ENCODE data around the gene HMCN2. TPM values are rescaled to one million over a fixed set of nuclear protein-coding genes. Genes with fewer than 3 reads are reported as not detected.

The HMCN2 gene
- total RNA-seq, 1 experiment from 2014 or later: 5.6 TPM

DNA sequence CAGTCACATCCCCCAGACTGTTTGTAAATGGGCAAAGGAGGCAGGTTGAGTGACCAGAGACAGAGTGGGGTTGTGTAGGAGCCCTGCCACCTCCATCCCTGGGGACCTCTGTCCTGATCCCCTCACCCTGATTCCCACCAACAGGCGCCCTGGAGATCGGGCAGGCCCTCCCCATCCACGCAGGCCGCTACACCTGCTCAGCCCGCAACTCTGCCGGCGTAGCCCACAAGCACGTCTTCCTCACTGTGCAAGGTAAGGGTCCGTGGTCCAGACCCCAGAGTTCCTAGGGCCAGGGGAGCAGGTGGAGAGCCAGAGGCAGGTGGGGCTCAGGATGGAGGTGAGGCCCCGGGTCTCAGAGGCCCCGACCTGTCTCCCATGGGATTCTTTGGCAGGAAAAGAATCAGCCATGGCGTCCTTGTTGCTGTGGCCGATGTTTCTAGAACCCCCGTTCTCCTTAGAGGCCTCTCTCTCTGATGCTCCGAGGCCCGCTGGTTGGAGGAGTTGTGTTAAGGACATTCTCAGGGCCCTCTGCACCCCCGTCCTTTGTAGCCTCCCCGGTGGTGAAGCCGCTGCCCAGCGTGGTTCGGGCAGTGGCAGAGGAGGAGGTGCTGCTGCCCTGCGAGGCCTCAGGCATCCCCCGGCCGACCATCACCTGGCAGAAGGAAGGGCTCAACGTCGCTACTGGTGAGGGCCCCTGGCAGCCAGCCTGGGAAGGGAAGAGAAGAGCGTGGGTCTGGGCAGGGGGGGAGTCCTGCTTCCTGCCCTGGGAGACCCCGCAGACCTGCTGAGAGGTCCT is 137.3 kb downstream of the HMCN2 start:
- ChIA-PET CTCF (no interaction called here), POLR2A (no interaction called here)
- ATAC-seq: no peak
- DNase-seq (ENCODE audit: low spot score): no peak
- Mint-ChIP-seq H3K4me1 (no peaks in the 10 kb centered on the region), H3K9me3 (0 out of 2 replicates have a peak, but pooled peaks cover under 1% of the 10 kb centered on the region), H3K27ac (no peak overlapping the region), H3K36me3 (no peaks in the 10 kb centered on the region), H3K27me3 (ENCODE audit: low read depth) (no peaks in the 10 kb centered on the region), H3K4me3 (no peak overlapping the region)
- TF ChIP-seq ZNF219 (CRISPR knock-in tag; IDR thresholded peaks at IDR 0.05; ENCODE audit: borderline replicate concordance): no peak
- TF ChIP-seq, protein P1, sequence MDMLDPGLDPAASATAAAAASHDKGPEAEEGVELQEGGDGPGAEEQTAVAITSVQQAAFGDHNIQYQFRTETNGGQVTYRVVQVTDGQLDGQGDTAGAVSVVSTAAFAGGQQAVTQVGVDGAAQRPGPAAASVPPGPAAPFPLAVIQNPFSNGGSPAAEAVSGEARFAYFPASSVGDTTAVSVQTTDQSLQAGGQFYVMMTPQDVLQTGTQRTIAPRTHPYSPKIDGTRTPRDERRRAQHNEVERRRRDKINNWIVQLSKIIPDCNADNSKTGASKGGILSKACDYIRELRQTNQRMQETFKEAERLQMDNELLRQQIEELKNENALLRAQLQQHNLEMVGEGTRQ (CRISPR knock-in tag; IDR thresholded peaks at IDR 0.05): no peak

DNA sequence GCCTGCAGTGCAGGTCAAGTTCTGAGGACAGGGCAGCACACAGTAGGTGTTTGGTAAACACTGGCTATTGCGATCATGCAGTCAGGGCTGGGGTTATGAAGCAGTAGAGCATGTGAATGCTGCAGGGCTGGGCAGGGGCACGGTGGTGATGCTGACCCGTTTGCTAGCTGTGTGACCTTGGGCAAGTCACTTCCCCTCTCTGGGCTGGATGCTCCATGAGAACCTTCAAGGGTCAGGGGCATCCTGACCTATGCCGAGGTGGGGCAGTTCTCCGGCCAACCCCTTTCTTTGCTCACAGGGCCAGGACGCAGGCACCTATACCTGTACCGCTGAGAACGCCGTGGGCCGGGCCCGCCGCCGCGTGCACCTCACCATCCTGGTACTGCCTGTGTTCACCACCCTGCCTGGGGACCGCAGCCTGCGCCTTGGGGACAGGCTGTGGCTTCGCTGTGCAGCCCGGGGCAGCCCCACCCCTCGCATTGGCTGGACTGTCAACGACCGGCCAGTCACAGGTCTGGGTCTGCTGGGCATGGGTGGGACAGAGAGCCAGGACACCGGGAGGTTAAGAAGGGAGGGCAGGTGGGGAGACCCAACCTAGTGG is 140.2 kb downstream of the HMCN2 start:
- Mint-ChIP-seq H3K4me1 (no peaks in the 10 kb centered on the region), H3K27me3 (ENCODE audit: low read depth) (no peaks in the 10 kb centered on the region), H3K4me3 (no peak overlapping the region), H3K9me3 (0 out of 2 replicates have a peak, but pooled peaks cover 3% of the 10 kb centered on the region), H3K36me3 (no peaks in the 10 kb centered on the region), H3K27ac (no peak overlapping the region)
- ATAC-seq (no peak), DNase-seq (ENCODE audit: low spot score) (no peak)
- TF ChIP-seq, protein P2, sequence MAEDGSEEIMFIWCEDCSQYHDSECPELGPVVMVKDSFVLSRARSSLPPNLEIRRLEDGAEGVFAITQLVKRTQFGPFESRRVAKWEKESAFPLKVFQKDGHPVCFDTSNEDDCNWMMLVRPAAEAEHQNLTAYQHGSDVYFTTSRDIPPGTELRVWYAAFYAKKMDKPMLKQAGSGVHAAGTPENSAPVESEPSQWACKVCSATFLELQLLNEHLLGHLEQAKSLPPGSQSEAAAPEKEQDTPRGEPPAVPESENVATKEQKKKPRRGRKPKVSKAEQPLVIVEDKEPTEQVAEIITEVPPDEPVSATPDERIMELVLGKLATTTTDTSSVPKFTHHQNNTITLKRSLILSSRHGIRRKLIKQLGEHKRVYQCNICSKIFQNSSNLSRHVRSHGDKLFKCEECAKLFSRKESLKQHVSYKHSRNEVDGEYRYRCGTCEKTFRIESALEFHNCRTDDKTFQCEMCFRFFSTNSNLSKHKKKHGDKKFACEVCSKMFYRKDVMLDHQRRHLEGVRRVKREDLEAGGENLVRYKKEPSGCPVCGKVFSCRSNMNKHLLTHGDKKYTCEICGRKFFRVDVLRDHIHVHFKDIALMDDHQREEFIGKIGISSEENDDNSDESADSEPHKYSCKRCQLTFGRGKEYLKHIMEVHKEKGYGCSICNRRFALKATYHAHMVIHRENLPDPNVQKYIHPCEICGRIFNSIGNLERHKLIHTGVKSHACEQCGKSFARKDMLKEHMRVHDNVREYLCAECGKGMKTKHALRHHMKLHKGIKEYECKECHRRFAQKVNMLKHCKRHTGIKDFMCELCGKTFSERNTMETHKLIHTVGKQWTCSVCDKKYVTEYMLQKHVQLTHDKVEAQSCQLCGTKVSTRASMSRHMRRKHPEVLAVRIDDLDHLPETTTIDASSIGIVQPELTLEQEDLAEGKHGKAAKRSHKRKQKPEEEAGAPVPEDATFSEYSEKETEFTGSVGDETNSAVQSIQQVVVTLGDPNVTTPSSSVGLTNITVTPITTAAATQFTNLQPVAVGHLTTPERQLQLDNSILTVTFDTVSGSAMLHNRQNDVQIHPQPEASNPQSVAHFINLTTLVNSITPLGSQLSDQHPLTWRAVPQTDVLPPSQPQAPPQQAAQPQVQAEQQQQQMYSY (CRISPR knock-in tag; IDR thresholded peaks at IDR 0.05): no peak
- TF ChIP-seq FOXK1 (CRISPR knock-in tag; IDR thresholded peaks at IDR 0.05) (no peak), JAZF1 (CRISPR knock-in tag; IDR thresholded peaks at IDR 0.05) (no peak), EMX1 (CRISPR knock-in tag; IDR thresholded peaks at IDR 0.05) (no peak), ZNF423 (CRISPR knock-in tag; IDR thresholded peaks at IDR 0.05) (no peak)
- TF ChIP-seq, protein P3, sequence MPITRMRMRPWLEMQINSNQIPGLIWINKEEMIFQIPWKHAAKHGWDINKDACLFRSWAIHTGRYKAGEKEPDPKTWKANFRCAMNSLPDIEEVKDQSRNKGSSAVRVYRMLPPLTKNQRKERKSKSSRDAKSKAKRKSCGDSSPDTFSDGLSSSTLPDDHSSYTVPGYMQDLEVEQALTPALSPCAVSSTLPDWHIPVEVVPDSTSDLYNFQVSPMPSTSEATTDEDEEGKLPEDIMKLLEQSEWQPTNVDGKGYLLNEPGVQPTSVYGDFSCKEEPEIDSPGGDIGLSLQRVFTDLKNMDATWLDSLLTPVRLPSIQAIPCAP (CRISPR knock-in tag; IDR thresholded peaks at IDR 0.05): no peak
- ChIA-PET CTCF (no interaction called here), POLR2A (no interaction called here)

DNA sequence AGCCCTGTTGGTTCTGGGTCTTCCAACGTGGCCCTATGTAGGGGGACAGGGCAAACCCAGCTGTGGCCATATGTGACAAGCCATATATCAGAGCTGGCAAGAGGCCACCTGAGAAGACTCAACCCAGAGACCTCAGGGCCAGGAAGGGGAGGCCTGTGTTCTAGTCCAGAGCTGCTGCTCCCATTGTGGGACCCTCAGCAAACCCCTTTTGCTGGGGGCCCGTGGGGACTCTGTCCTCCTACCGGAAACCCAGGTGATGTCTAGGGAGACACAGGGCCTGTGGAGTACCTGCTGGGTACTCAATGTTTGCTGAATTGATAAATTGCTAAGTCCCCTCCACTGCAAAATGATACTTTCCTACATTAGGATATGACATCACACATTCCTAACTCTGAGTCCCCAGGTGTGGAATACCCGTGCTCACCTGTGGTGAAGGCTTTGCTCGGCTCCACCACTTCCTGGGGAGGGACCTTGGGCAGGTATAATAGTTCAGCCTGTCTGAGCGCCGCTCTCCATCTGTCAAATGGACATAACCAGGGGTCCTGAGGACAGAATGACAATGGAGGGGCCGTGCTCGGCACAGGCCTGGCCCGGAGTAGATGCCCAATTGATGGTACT is 140.8 kb downstream of the HMCN2 start:
- Mint-ChIP-seq H3K27ac (no peak overlapping the region), H3K4me1 (no peaks in the 10 kb centered on the region), H3K4me3 (no peak overlapping the region), H3K36me3 (no peaks in the 10 kb centered on the region), H3K27me3 (ENCODE audit: low read depth) (no peaks in the 10 kb centered on the region), H3K9me3 (0 out of 2 replicates have a peak, but pooled peaks cover 3% of the 10 kb centered on the region)
- POLR2A ChIA-PET: no interaction called here
- ATAC-seq: no peak
- CTCF ChIA-PET: no interaction called here
- no peak for DNase-seq (ENCODE audit: low spot score)
- TF ChIP-seq, protein P4, sequence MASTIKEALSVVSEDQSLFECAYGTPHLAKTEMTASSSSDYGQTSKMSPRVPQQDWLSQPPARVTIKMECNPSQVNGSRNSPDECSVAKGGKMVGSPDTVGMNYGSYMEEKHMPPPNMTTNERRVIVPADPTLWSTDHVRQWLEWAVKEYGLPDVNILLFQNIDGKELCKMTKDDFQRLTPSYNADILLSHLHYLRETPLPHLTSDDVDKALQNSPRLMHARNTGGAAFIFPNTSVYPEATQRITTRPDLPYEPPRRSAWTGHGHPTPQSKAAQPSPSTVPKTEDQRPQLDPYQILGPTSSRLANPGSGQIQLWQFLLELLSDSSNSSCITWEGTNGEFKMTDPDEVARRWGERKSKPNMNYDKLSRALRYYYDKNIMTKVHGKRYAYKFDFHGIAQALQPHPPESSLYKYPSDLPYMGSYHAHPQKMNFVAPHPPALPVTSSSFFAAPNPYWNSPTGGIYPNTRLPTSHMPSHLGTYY (CRISPR knock-in tag; IDR thresholded peaks at IDR 0.05): no peak
- TF ChIP-seq, protein P5, sequence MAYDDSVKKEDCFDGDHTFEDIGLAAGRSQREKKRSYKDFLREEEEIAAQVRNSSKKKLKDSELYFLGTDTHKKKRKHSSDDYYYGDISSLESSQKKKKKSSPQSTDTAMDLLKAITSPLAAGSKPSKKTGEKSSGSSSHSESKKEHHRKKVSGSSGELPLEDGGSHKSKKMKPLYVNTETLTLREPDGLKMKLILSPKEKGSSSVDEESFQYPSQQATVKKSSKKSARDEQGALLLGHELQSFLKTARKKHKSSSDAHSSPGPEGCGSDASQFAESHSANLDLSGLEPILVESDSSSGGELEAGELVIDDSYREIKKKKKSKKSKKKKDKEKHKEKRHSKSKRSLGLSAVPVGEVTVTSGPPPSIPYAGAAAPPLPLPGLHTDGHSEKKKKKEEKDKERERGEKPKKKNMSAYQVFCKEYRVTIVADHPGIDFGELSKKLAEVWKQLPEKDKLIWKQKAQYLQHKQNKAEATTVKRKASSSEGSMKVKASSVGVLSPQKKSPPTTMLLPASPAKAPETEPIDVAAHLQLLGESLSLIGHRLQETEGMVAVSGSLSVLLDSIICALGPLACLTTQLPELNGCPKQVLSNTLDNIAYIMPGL (CRISPR knock-in tag; IDR thresholded peaks at IDR 0.05): no peak
- TF ChIP-seq JAZF1 (CRISPR knock-in tag; IDR thresholded peaks at IDR 0.05): no peak
- TF ChIP-seq ESRRA (CRISPR knock-in tag; IDR thresholded peaks at IDR 0.05; ENCODE audit: borderline replicate concordance): no peak
- TF ChIP-seq, protein P6, sequence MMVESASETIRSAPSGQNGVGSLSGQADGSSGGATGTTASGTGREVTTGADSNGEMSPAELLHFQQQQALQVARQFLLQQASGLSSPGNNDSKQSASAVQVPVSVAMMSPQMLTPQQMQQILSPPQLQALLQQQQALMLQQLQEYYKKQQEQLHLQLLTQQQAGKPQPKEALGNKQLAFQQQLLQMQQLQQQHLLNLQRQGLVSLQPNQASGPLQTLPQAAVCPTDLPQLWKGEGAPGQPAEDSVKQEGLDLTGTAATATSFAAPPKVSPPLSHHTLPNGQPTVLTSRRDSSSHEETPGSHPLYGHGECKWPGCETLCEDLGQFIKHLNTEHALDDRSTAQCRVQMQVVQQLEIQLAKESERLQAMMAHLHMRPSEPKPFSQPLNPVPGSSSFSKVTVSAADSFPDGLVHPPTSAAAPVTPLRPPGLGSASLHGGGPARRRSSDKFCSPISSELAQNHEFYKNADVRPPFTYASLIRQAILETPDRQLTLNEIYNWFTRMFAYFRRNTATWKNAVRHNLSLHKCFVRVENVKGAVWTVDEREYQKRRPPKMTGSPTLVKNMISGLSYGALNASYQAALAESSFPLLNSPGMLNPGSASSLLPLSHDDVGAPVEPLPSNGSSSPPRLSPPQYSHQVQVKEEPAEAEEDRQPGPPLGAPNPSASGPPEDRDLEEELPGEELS (CRISPR knock-in tag; IDR thresholded peaks at IDR 0.05): no peak
- no peak for TF ChIP-seq FOXK1 (CRISPR knock-in tag; IDR thresholded peaks at IDR 0.05)
- TF ChIP-seq, protein P7, sequence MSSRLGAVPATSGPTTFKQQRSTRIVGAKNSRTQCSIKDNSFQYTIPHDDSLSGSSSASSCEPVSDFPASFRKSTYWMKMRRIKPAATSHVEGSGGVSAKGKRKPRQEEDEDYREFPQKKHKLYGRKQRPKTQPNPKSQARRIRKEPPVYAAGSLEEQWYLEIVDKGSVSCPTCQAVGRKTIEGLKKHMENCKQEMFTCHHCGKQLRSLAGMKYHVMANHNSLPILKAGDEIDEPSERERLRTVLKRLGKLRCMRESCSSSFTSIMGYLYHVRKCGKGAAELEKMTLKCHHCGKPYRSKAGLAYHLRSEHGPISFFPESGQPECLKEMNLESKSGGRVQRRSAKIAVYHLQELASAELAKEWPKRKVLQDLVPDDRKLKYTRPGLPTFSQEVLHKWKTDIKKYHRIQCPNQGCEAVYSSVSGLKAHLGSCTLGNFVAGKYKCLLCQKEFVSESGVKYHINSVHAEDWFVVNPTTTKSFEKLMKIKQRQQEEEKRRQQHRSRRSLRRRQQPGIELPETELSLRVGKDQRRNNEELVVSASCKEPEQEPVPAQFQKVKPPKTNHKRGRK (CRISPR knock-in tag; IDR thresholded peaks at IDR 0.05; ENCODE audit: borderline replicate concordance): no peak
- TF ChIP-seq MXD4 (CRISPR knock-in tag; IDR thresholded peaks at IDR 0.05; ENCODE audit: borderline replicate concordance): no peak
- TF ChIP-seq KAT7 (CRISPR knock-in tag; IDR thresholded peaks at IDR 0.05; ENCODE audit: borderline replicate concordance): no peak

Measured in WTC11 (cell line).